ENCODE measurements around the gene CGNL1. TPM values are rescaled to one million over a fixed set of nuclear protein-coding genes. Genes with fewer than 3 reads are reported as not detected.

CGNL1 gene
- polyA plus RNA-seq, 1 experiment = 0.06 TPM

DNA sequence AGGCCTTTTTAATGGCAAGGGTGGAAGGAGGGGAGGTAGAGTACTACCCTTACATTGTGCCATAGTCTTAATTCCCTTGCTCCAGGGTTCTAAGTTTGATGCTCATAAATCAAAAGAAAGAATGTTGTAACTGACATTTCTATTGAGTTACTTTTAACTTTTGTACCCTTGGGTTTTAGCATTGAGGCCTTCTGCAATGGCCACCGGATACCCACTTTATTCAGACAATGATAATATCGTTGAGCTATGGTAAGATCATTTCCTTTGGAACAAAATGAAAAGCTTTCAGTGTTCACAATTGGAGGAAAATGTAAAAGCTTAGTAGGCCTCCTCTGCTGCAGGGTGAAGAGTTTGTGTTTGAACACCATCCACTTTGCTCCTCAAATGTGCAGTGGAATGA, 16.8 kb downstream of the CGNL1 start:
- H3K36me3 ChIP-seq (ENCODE audit: control insufficient read depth, insufficient read depth, low read length) = no peaks in the 10 kb centered on the region
- H3K4me3 ChIP-seq (ENCODE audit: low read depth, low read length) = no peak overlapping the region
- ChIA-PET POLR2A (no interaction called here), CTCF (interaction anchor here (0.9 kb wide), 1 partner anchor 134 kb away, joined by 3 read pairs; no protein-coding TSS in a partner anchor)
- no peak for TF ChIP-seq CTCF (IDR thresholded peaks at IDR 0.05; ENCODE audit: insufficient read depth, low read depth, low read length)
- DNase-seq (ENCODE audit: low read depth) = no peak
- H3K27me3 ChIP-seq (ENCODE audit: control insufficient read depth, insufficient read depth, low read length) = peaks cover 1% of the 10 kb centered on the region; the same call in 1 of the 2 replicates

- Histone ChIP-seq H3K4me3 (ENCODE audit: low read depth, low read length) (no peak overlapping the region), H3K27me3 (ENCODE audit: control insufficient read depth, insufficient read depth, low read length) (0 out of 2 replicates have a peak, but pooled peaks cover 1% of the 10 kb centered on the region), H3K36me3 (ENCODE audit: control insufficient read depth, insufficient read depth, low read length) (no peaks in the 10 kb centered on the region)
- peak; percentile 66 for DNase-seq (ENCODE audit: low read depth)
- ChIA-PET POLR2A (no interaction called here), CTCF (interaction anchor here (0.8 to 1.2 kb wide), 4 partner anchors 14 to 40 kb away, joined by 3 read pairs; no protein-coding TSS in a partner anchor)
- no peak for TF ChIP-seq CTCF (IDR thresholded peaks at IDR 0.05; ENCODE audit: insufficient read depth, low read depth, low read length)
Observed at GRCh38 chr15:57395292-57395691, 19.0 kb downstream of the CGNL1 start.

GRCh38 chr15:57398336-57398735, 22.0 kb downstream of the CGNL1 start:
- H3K4me3 ChIP-seq (ENCODE audit: low read depth, low read length) = no peak overlapping the region
- CTCF ChIA-PET = no interaction called here
- no peak for TF ChIP-seq CTCF (IDR thresholded peaks at IDR 0.05; ENCODE audit: insufficient read depth, low read depth, low read length)
- no peak for DNase-seq (ENCODE audit: low read depth)
- H3K27me3 ChIP-seq (ENCODE audit: control insufficient read depth, insufficient read depth, low read length) = 0 out of 2 replicates have a peak, but pooled peaks cover 1% of the 10 kb centered on the region
- no peaks in the 10 kb centered on the region for H3K36me3 ChIP-seq (ENCODE audit: control insufficient read depth, insufficient read depth, low read length)
- POLR2A ChIA-PET = no interaction called here

DNA sequence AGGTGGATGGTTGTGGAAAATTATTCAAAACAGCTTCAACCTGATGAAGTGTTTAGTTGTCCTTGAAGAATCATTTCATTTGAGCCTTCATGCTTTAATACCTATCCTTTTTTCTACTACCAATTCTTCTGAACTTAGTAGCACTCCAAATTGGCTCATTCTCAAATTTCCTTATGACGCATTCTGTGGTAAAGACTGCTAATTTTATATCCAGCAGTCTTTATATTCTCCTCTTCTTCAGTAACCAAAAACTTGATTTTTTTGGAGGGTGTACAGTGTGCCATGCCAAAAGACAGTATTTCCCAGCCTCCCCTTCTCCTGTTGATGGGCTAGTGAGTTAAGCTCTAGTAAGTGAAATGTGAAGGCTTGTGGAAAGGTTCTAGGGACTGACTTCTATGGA, 25.2 kb downstream of the CGNL1 start:
- Histone ChIP-seq H3K4me3 (ENCODE audit: low read depth, low read length) (no peak overlapping the region), H3K36me3 (ENCODE audit: control insufficient read depth, insufficient read depth, low read length) (no peaks in the 10 kb centered on the region), H3K27me3 (ENCODE audit: control insufficient read depth, insufficient read depth, low read length) (peaks cover 7% of the 10 kb centered on the region)
- TF ChIP-seq CTCF (IDR thresholded peaks at IDR 0.05; ENCODE audit: insufficient read depth, low read depth, low read length) = no peak
- no peak for DNase-seq (ENCODE audit: low read depth)
- CTCF ChIA-PET = no interaction called here
- POLR2A ChIA-PET = no interaction called here

DNA sequence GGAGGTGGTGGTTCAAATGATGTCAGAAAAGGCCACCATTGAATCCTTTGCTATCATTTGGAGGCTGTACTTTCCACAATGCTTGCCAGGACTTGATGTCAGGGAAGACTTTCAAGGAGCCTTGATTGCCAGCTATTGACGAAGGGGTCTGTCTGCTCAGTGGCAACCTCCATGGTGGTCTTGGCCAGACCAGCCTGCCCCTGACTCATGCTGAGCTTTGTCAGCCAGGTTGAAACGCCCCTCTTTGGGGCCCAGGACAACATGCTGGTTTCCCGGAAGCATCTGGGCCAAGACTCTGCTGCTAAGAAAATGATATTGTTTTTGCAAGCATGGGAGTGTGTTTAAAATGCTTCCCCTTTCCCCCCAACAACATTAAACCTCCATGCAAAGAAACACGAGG, 26.7 kb downstream of the CGNL1 start:
- ChIA-PET POLR2A (no interaction called here), CTCF (interaction anchor here (2.0 kb wide), 1 partner anchor 62 kb away, joined by 5 read pairs; no protein-coding TSS in a partner anchor)
- no peak for DNase-seq (ENCODE audit: low read depth)
- TF ChIP-seq CTCF (IDR thresholded peaks at IDR 0.05; ENCODE audit: insufficient read depth, low read depth, low read length) = no peak
- Histone ChIP-seq H3K4me3 (ENCODE audit: low read depth, low read length) (no peak overlapping the region), H3K36me3 (ENCODE audit: control insufficient read depth, insufficient read depth, low read length) (no peaks in the 10 kb centered on the region), H3K27me3 (ENCODE audit: control insufficient read depth, insufficient read depth, low read length) (peaks cover 7% of the 10 kb centered on the region)

All from BJ (cell line).